PC-3 (cell line): ENCODE data around the gene EPRS1. TPM values are rescaled to one million over a fixed set of nuclear protein-coding genes. Genes with fewer than 3 reads are reported as not detected.
"Not testable (repeated sequence)": the region's sequence is repeated elsewhere in the genome, so short reads cannot be mapped to it uniquely, and the experiment has no call there.

Source experiments
- ATAC-seq: fragments of 200-7000 bp; cut with Tn5 transposase; 2 replicates; pipeline ENCODE4 v1.9.1; 2020; ENCODE audit warnings: mild to moderate bottlenecking, moderate library complexity
- BruUV-seq: library from RNA; stranded (reverse); fragments of 400-500 nt; replicated peaks from 2 replicates; lab custom pipeline; 2021; lab: Mats Ljungman, UMichigan
- CTCF ChIA-PET: fragments of 300-600 bp; sonication (Branson Sonifier 250); formaldehyde crosslinking; loops from one replicate; lab custom pipeline; 2022; ENCODE audit warnings: antibody characterized with exemption; lab: Charles Lee
- POLR2A ChIA-PET: fragments of 300-600 bp; sonication (Branson Sonifier 250); formaldehyde crosslinking; loops from one replicate; lab custom pipeline; 2022; ENCODE audit warnings: antibody characterized with exemption; ENCODE audit not compliant: unreplicated experiment; lab: Charles Lee
- DNase-seq: peaks from one replicate; pipeline ENCODE4 v3.0.0-alpha.2; 2015
- H2AFZ ChIP-seq: fragments of 300-600 bp; sonication (generic); 2 replicates; pipeline ENCODE4 v1.6.0; 2016; ENCODE audit warnings: antibody characterized with exemption, low read length
- H3F3A ChIP-seq: fragments of 300-600 bp; sonication (generic); one replicate; pipeline ENCODE4 v1.6.0; 2017; ENCODE audit warnings: antibody characterized with exemption, low read length, control low read depth, mild to moderate bottlenecking; ENCODE audit not compliant: unreplicated experiment
- H3K27ac ChIP-seq: fragments of 300-600 bp; sonication (generic); 2 replicates; pipeline ENCODE4 v1.5.1; 2016; ENCODE audit warnings: mild to moderate bottlenecking, low read length
- H3K27me3 ChIP-seq: fragments of 300-600 bp; sonication (generic); 2 replicates; pipeline ENCODE4 v1.6.1; 2016; ENCODE audit warnings: low read length, mixed read lengths
- H3K36me3 ChIP-seq: fragments of 300-600 bp; sonication (generic); 2 replicates; pipeline ENCODE4 v1.6.1; 2016; ENCODE audit warnings: low read depth, mixed run types, low read length, mixed read lengths
- H3K4me1 ChIP-seq: fragments of 300-600 bp; sonication (generic); 2 replicates; pipeline ENCODE4 v1.5.1; 2016; ENCODE audit warnings: low read length; ENCODE audit not compliant: insufficient read depth
- H3K4me2 ChIP-seq: fragments of 300-600 bp; sonication (generic); 2 replicates; pipeline ENCODE4 v1.6.0; 2016; ENCODE audit warnings: low read length
- H3K4me3 ChIP-seq: fragments of 300-600 bp; sonication (generic); 2 replicates; pipeline ENCODE4 v1.5.1; 2016; ENCODE audit warnings: mild to moderate bottlenecking, low read length, mixed read lengths
- H3K79me2 ChIP-seq: fragments of 300-600 bp; sonication (generic); 2 replicates; pipeline ENCODE4 v1.6.1; 2017; ENCODE audit warnings: low read length, mixed read lengths
- H3K9ac ChIP-seq: fragments of 300-600 bp; sonication (generic); 2 replicates; pipeline ENCODE4 v1.6.0; 2016; ENCODE audit warnings: mild to moderate bottlenecking, low read length
- H3K9me2 ChIP-seq: fragments of 300-600 bp; sonication (generic); replicated peaks from 2 replicates; pipeline ENCODE4 v1.6.1; 2016; ENCODE audit warnings: mixed run types, low read length, mixed read lengths
- H3K9me3 ChIP-seq: fragments of 300-600 bp; sonication (generic); 2 replicates; pipeline ENCODE4 v1.6.1; 2016; ENCODE audit warnings: low read length, mixed read lengths
- H4K20me1 ChIP-seq: fragments of 300-600 bp; sonication (generic); 2 replicates; pipeline ENCODE4 v1.6.1; 2016; ENCODE audit warnings: low read length, mixed read lengths
- EZH2 ChIP-seq: fragments of 300-600 bp; sonication (generic); IDR thresholded peaks from one replicate; pipeline ENCODE4 v1.6.1; 2017; ENCODE audit warnings: antibody characterized with exemption, mild to moderate bottlenecking, low read length; ENCODE audit not compliant: unreplicated experiment
- EZH2phosphoT487 ChIP-seq: fragments of 300-600 bp; sonication (generic); IDR thresholded peaks from 2 replicates; pipeline ENCODE4 v1.6.1; 2018; ENCODE audit warnings: mild to moderate bottlenecking, antibody characterized with exemption, low read length, borderline replicate concordance
- intact Hi-C: fragments of 100-400 bp; cut with micrococcal nuclease; formaldehyde crosslinking; loops from 2 replicates; pipeline ENCODE4 v1.9.0; 2023
- total RNA-seq: library from RNA; depleted of rRNA; stranded (reverse); fragments of >200 nt; gene quantifications from 2 replicates; pipeline ENCODE4 v1.2.3, GENCODE V29; 2014
- TF ChIP-seq, protein P1 (sequence below): fragments of 300-600 bp; sonication (generic); conservative IDR thresholded peaks from 2 replicates; pipeline ENCODE4 v1.5.1; 2017; ENCODE audit warnings: antibody characterized with exemption, low read depth, mild to moderate bottlenecking, low read length

EPRS1 gene
- total RNA-seq, 1 experiment from 2014 or later = 226 TPM

- TF ChIP-seq EZH2phosphoT487 = no peak
- TF ChIP-seq, protein P1, sequence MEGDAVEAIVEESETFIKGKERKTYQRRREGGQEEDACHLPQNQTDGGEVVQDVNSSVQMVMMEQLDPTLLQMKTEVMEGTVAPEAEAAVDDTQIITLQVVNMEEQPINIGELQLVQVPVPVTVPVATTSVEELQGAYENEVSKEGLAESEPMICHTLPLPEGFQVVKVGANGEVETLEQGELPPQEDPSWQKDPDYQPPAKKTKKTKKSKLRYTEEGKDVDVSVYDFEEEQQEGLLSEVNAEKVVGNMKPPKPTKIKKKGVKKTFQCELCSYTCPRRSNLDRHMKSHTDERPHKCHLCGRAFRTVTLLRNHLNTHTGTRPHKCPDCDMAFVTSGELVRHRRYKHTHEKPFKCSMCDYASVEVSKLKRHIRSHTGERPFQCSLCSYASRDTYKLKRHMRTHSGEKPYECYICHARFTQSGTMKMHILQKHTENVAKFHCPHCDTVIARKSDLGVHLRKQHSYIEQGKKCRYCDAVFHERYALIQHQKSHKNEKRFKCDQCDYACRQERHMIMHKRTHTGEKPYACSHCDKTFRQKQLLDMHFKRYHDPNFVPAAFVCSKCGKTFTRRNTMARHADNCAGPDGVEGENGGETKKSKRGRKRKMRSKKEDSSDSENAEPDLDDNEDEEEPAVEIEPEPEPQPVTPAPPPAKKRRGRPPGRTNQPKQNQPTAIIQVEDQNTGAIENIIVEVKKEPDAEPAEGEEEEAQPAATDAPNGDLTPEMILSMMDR = no peak; the same call in 1 of the 2 replicates
- no peak for TF ChIP-seq EZH2
- Histone ChIP-seq H3K36me3 (no peaks in the 10 kb centered on the region), H3K4me1 (peaks cover 9% of the 10 kb centered on the region; the same call in 1 of the 2 replicates), H3K27ac (0 out of 2 replicates have a peak within 1 kb of the TSS, but pooled peaks have one; percentile 3), H4K20me1 (no peaks in the 10 kb centered on the region), H3K9me3 (no peaks in the 10 kb centered on the region), H3F3A (no peaks in the 10 kb centered on the region), H3K4me3 (peak within 1 kb of the TSS; percentile 92), H3K9ac (peak within 1 kb of the TSS; percentile 74), H3K9me2 (no peaks in the 10 kb centered on the region), H2AFZ (peak within 1 kb of the TSS; percentile 96), H3K4me2 (peak within 1 kb of the TSS; percentile 83), H3K27me3 (no peaks in the 10 kb centered on the region), H3K79me2 (peaks cover 45% of the 10 kb centered on the region)
- intact Hi-C loops = loop anchor here (1.0 to 5.0 kb wide), 3 partner anchors 23 to 98 kb away; partner anchors contain the start of gene EPRS1
- no TSS peak for BruUV-seq
- ChIA-PET CTCF (interaction anchor here (0.6 to 0.7 kb wide), 2 partner anchors 16 to 999 kb away, joined by 3 read pairs; no protein-coding TSS in a partner anchor), POLR2A (interaction anchor here (0.6 kb wide), 4 partner anchors 10 to 53 kb away, joined by 3 to 8 read pairs (median 4); no protein-coding TSS in a partner anchor)
- ATAC-seq (peak; percentile 74), DNase-seq (peak; percentile 100)
Measured at GRCh38 chr1:220089650-220090556, 43.6 kb upstream of the EPRS1 start, which contains the start of gene BPNT1. Gene BPNT1, minus strand, starts transcription at chr1:220089788. Its CDS starts 9,942 bp downstream, at chr1:220079846.

- H3K27me3 ChIP-seq, H2AFZ ChIP-seq, H3K9me2 ChIP-seq, intact Hi-C loops, DNase-seq, H3K36me3 ChIP-seq, ATAC-seq, H4K20me1 ChIP-seq, H3K9ac ChIP-seq, H3K9me3 ChIP-seq, H3K4me3 ChIP-seq, BruUV-seq, H3K27ac ChIP-seq, H3K4me2 ChIP-seq, H3F3A ChIP-seq: not testable (repeated sequence)
- peaks cover 14% of the 10 kb centered on the region for H3K4me1 ChIP-seq
- peaks cover 40% of the 10 kb centered on the region for H3K79me2 ChIP-seq
- ChIA-PET CTCF (interaction anchor here (0.6 kb wide), 1 partner anchor 107 kb away, joined by 4 read pairs; no protein-coding TSS in a partner anchor), POLR2A (interaction anchor here (0.5 kb wide), 1 partner anchor 13 kb away, joined by 8 read pairs; no protein-coding TSS in a partner anchor)
- TF ChIP-seq, protein P1 = peak; percentile 45
Measured at GRCh38 chr1:220086261-220086686, 40.0 kb upstream of the EPRS1 start.
